NK-92 (cell line): ENCODE measurements around the gene RNF214.

ENCODE experiments used
- DNase-seq: peaks from one replicate; lab custom pipeline; 2025; ENCODE audit not compliant: unreplicated experiment; lab: John Stamatoyannopoulos, UW

RNF214 gene

GRCh38 chr11:117279711-117280376 lies 47.4 kb downstream of the RNF214 start:
- no peak for DNase-seq

GRCh38 chr11:117281159-117281558 lies 48.7 kb downstream of the RNF214 start:
- DNase-seq = no peak

- DNase-seq = no peak
Measured at GRCh38 chr11:117281869-117282268, 49.4 kb downstream of the RNF214 start.

- DNase-seq = no peak
Measured at GRCh38 chr11:117282956-117283355, 50.5 kb downstream of the RNF214 start.

GRCh38 chr11:117284053-117284452 lies 51.6 kb downstream of the RNF214 start:
- no peak for DNase-seq

GRCh38 chr11:117286588-117286987 lies 54.1 kb downstream of the RNF214 start:
- DNase-seq = no peak

GRCh38 chr11:117287668-117288067 lies 55.2 kb downstream of the RNF214 start:
- DNase-seq = no peak

- no peak for DNase-seq
Measured at GRCh38 chr11:117289795-117290194, 57.3 kb downstream of the RNF214 start.

GRCh38 chr11:117290809-117291396 lies 58.4 kb downstream of the RNF214 start, which contains the start of gene BACE1-AS:
Gene BACE1-AS (plus strand): TSS chr11:117291346.
- no peak for DNase-seq

- no peak for DNase-seq
Measured at GRCh38 chr11:117292616-117293015, 60.1 kb downstream of the RNF214 start.

GRCh38 chr11:117295438-117296137 lies 63.1 kb downstream of the RNF214 start:
- DNase-seq = no peak

- DNase-seq = no peak
Measured at GRCh38 chr11:117296881-117297280, 64.4 kb downstream of the RNF214 start.

GRCh38 chr11:117298195-117298594 lies 65.7 kb downstream of the RNF214 start:
- no peak for DNase-seq

GRCh38 chr11:117299351-117300282 lies 67.1 kb downstream of the RNF214 start:
- DNase-seq = no peak

- DNase-seq = no peak
Measured at GRCh38 chr11:117300283-117300663, 67.8 kb downstream of the RNF214 start.

- DNase-seq = no peak
Measured at GRCh38 chr11:117300773-117301172, 68.3 kb downstream of the RNF214 start.

- DNase-seq = no peak
Measured at GRCh38 chr11:117302228-117302627, 69.8 kb downstream of the RNF214 start.

- DNase-seq = no peak
Measured at GRCh38 chr11:117303101-117303500, 70.6 kb downstream of the RNF214 start.

GRCh38 chr11:117303646-117304315 lies 71.3 kb downstream of the RNF214 start:
- DNase-seq = no peak

GRCh38 chr11:117305145-117305544 lies 72.7 kb downstream of the RNF214 start:
- DNase-seq = no peak

- DNase-seq = no peak
Measured at GRCh38 chr11:117309310-117309709, 76.8 kb downstream of the RNF214 start.
